ENCODE measurements around the gene FBXL17. TPM values are rescaled to one million over a fixed set of nuclear protein-coding genes. Genes with fewer than 3 reads are reported as not detected.

Gene FBXL17
- total RNA-seq, 4 donors from 2014 or later: 16.1 to 31.8 (median 18.8) TPM

DNA sequence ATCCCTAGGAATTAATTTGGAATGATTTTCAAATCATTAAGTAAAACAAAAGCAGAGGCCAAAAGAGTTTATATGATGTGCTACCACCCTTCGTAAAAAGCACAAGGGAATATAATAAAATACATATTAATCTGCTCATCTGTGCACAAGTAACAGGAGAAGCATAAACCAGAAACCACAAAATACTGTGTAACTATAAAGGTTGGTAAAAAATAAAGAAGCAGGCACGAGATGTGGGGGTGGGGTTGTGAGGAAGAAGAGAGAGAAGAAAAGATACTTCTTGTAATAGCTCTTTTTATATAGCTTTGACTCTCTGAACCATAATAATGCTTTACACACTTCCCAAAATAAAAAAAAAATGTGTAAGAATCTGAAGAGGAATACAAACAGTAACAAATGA is 496.3 kb downstream of the FBXL17 start:
- intact Hi-C loops (cut with DNase I; ENCODE audit: low total_unique reads): no loop called here
- DNase-seq (ENCODE audit: low spot score in 2 of 2): no peak
- TF ChIP-seq, protein P1, sequence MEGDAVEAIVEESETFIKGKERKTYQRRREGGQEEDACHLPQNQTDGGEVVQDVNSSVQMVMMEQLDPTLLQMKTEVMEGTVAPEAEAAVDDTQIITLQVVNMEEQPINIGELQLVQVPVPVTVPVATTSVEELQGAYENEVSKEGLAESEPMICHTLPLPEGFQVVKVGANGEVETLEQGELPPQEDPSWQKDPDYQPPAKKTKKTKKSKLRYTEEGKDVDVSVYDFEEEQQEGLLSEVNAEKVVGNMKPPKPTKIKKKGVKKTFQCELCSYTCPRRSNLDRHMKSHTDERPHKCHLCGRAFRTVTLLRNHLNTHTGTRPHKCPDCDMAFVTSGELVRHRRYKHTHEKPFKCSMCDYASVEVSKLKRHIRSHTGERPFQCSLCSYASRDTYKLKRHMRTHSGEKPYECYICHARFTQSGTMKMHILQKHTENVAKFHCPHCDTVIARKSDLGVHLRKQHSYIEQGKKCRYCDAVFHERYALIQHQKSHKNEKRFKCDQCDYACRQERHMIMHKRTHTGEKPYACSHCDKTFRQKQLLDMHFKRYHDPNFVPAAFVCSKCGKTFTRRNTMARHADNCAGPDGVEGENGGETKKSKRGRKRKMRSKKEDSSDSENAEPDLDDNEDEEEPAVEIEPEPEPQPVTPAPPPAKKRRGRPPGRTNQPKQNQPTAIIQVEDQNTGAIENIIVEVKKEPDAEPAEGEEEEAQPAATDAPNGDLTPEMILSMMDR (IDR thresholded peaks at IDR 0.05): no peak
- TF ChIP-seq POLR2A (IDR thresholded peaks at IDR 0.05): no peak
- WGBS, 2 donors: 88 to 95% methylated on average over 2 of the region's 2 CpGs
- H3K4me3 ChIP-seq (ENCODE audit: low read depth, poor library complexity, severe bottlenecking): no peak overlapping the region

DNA sequence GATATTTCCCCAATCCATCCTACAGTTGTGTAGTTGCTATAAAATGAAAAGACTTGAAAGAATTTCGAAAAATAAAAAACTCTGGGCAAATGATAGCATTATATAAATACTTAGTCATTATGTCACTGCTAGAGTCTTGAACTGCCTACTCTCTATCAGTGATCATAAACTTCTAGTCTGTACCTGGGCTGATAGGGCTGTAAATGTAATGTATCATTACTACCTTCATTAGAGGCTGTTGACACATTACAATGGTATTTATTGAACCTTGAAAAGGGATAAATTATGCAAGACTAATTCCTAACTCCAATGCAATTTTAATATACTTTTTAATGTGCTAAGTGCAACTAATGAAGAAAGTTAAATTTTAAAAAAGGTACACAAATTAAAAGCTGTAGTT is 497.0 kb downstream of the FBXL17 start:
- DNase-seq (ENCODE audit: low spot score in 2 of 2): no peak
- no peak for TF ChIP-seq POLR2A (IDR thresholded peaks at IDR 0.05)
- TF ChIP-seq, protein P1 (IDR thresholded peaks at IDR 0.05): no peak
- no peak overlapping the region for H3K4me3 ChIP-seq (ENCODE audit: low read depth, poor library complexity, severe bottlenecking)
- WGBS, 2 donors: 94 to 98% methylated on average over 1 of the region's 1 CpG
- intact Hi-C loops (cut with DNase I; ENCODE audit: low total_unique reads): no loop called here

DNA sequence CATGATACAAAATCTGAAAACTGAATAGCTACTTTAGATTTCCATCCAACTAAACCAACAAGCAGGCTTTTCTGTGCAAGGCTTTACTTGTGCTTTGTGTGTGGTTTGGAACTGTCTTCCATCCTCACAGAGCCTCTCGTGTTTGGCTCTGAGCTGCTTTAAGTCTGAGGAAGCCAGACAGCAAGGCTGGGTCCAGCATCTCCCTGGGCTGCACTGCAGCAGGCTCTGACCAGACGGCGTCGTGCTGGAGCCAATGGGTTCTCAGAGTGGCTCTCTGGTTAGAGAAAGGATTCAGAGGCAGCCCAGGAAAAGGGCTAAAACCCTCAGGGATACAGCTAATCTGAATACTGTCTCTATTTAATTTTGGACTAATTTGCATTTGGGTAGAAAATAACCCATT is 503.2 kb downstream of the FBXL17 start:
- 60 to 82% methylated on average over 4 of the region's 4 CpGs for WGBS, 2 donors

DNA sequence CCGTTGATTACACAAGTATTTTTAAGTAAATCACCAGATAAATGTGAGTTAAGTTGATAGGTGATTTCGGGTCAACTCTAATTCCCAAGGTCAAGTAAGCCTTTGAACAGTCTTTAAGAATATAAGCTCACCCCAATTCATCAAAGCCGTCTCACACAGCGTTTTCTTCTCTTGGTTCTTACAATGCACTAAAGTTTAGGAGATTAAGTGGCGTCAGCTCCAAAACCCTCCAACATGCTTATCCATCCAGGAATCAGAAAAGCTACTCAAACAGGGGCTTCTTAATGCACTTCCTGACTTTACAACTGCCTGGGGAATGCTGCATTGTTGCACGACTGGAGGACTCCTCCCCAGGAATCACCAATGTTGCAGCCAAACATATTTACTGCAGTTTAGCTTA is 505.0 kb downstream of the FBXL17 start:
- no peak for DNase-seq (ENCODE audit: low spot score in 2 of 2)

More for the DNA sequence above, 503.2 kb downstream of the FBXL17 start:
- no peak overlapping the region for H3K4me3 ChIP-seq (ENCODE audit: low read depth, poor library complexity, severe bottlenecking)
- TF ChIP-seq POLR2A (IDR thresholded peaks at IDR 0.05): no peak
- TF ChIP-seq, protein P1 (IDR thresholded peaks at IDR 0.05): no peak
- intact Hi-C loops (cut with DNase I; ENCODE audit: low total_unique reads): no loop called here
- no peak for DNase-seq (ENCODE audit: low spot score in 2 of 2)

DNA sequence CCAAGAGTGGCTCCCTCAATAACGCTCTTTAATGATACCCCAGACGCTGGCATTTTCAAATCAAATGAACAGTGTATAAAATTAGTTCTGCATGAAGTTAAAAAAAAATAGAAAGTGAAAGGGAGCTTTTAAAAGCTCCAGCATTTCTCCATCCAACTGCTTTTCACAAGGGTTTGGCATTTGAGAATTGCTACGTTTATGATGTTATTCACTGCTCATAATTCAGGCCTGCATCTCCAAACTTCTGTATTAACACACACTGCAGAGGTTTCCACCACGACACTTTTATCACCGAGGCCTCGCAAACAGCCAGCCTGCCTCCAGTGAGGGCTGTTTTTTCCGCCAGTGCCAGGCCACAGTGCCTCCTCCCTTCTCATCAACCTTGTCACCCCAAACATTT is 505.6 kb downstream of the FBXL17 start:
- no peak for DNase-seq (ENCODE audit: low spot score in 2 of 2)
- WGBS, 2 donors: 72 to 74% methylated on average over 7 of the region's 7 CpGs
- TF ChIP-seq, protein P1 (IDR thresholded peaks at IDR 0.05): no peak
- TF ChIP-seq POLR2A (IDR thresholded peaks at IDR 0.05): no peak
- no peak overlapping the region for H3K4me3 ChIP-seq (ENCODE audit: low read depth, poor library complexity, severe bottlenecking)
- intact Hi-C loops (cut with DNase I; ENCODE audit: low total_unique reads): no loop called here

More for the DNA sequence above, 505.0 kb downstream of the FBXL17 start:
- TF ChIP-seq, protein P1 (IDR thresholded peaks at IDR 0.05): no peak
- TF ChIP-seq POLR2A (IDR thresholded peaks at IDR 0.05): no peak
- 85 to 86% methylated on average over 6 of the region's 6 CpGs for WGBS, 2 donors
- no peak overlapping the region for H3K4me3 ChIP-seq (ENCODE audit: low read depth, poor library complexity, severe bottlenecking)
- intact Hi-C loops (cut with DNase I; ENCODE audit: low total_unique reads): no loop called here

DNA sequence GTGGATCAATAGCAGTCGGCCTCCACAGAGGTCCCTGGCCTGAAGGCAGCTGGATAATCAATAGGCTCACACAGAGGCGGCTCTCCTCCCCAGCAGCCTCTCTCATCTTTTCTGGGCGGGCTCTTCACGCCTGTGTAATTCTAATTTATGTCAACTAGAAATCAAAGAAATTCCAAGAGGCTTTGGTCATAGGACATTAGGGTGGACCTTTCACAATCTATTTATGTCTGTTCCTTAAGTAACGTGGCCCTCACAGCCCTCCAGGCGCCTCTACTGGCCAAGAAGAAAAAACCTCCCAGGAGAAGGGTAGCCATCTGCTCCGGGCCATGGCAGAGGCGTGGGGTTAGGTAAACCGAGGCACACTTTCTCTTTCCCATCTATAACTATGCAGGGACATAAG is 506.1 kb downstream of the FBXL17 start:
- 77 to 78% methylated on average over 9 of the region's 9 CpGs for WGBS, 2 donors
- TF ChIP-seq, protein P1 (IDR thresholded peaks at IDR 0.05): no peak
- no peak for TF ChIP-seq POLR2A (IDR thresholded peaks at IDR 0.05)
- no peak overlapping the region for H3K4me3 ChIP-seq (ENCODE audit: low read depth, poor library complexity, severe bottlenecking)
- intact Hi-C loops (cut with DNase I; ENCODE audit: low total_unique reads): no loop called here
- peak in 1 of 2 donors; percentile 15 for DNase-seq (ENCODE audit: low spot score in 2 of 2)
